GM19324 (cell line): ENCODE data around the gene FLCN.

Experiments used
- ATAC-seq: cut with Tn5 transposase; IDR thresholded peaks from one replicate; pipeline ENCODE4 v1.9.1; 2021; ENCODE audit warnings: mild to moderate bottlenecking, moderate library complexity; ENCODE audit not compliant: unreplicated experiment, low FRiP score

Gene FLCN

DNA sequence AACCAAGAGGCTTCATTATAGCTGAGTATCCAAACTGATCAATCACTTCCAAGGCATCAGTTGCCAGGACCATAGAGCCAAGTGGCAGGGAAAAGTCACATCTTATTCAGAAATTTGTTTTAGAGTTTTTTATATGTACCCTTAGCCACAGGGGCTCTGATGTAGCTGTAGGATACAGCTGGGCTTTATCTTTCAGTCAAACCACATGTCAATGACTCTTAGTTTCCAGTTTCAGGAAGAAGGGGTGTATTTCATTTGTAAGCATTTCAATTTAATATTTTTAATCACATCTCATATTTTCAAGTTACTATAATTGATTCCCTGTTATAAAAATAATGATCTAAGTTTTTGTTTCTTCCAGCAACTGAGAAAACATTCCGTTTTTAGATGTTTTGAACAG is 2.9 kb upstream of the FLCN start:
- no peak for ATAC-seq

DNA sequence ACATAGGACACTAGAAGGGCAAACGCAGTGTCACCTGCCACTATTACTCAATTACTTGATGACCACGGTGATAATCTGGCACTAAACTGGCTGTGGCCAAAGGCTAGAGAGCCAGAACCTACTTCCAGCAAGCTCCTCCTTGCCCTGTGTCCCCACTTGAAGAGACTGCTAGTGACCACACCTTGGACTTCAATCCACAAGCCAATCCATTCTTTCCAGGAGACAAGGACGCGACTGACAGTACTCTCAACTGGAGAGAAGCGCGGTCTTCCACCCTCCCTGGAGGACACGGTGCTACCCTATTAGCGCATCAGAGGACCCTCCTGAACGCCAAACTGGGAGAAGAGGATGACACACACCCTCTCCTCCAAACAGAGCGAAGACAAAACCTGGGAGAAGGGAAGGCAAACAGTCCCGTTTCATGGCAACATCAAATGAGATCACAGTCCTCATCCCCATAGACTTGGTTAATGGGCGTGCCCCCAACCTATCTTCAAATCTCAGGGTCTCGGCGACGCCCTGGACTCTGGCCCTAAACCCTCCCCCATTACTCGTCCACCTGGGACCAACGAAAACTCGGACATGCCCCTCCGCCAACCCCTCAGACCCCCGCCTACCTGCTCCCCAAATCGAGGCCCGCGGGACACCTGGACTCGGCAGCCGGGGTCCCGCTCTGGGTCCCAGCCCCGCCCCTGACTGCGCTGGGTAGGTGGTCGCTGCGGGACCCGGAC is 508 bp downstream of the FLCN start:
- no peak for ATAC-seq

DNA sequence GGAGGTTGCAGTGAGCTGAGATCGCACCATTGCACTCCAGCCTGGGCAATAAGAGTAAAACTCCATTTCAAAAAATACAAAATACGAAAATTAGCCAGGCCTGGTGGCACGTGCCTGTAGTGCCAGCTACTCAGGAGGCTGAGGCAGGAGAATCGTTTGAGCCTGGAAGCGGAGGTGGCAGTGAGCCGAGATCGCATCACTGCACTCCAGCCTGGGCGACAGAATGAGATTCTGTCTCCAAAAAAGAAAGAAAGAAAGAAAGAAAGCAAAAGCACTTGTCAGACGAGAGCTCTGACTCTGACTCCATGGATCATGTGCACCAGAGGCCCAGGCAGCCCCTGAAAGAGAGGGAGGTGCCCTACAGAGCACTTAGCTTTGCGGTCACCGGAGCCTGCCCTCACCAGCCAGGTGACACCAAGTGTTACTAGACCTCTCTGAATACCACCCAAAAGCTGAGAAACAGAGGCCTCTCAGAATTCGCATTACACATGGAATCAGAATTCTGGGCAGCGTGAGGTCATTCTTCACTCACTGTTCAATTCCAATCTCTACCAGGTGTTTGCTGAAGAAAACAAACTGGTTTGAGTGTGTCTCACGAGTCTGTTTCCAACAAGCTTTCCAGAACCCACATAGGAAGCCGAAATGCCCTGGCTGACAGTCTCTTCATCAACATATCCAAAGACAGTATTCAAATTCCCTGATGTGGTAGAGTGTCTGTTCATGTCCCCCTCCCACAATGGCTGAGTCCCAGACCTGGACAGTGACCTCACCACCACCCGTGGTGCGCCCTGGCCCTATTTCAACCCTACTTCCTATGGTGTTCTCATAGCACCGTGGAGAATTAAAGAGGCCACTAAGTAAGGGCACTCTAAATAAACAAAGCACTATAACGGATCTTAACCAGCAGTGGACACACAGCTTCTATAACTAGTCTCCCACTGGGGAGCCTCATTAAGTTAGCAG is 1.5 kb downstream of the FLCN start:
- ATAC-seq, result no peak

DNA sequence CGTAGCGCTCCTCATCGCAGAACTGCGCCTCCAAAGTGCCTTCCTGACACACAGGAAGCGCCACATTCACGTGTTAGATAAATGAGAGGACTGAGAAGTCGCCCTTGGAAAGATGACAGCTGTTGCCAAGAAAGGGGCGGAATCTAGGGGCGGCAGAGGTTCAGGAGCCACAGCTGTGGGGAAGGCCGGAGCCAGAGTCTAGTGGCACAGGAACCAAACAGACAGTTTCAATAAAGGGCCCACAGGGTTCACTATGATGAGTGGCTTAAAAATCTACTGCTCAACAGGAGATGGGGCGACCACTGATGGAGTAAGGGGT is 4.7 kb downstream of the FLCN start:
- no peak for ATAC-seq

DNA sequence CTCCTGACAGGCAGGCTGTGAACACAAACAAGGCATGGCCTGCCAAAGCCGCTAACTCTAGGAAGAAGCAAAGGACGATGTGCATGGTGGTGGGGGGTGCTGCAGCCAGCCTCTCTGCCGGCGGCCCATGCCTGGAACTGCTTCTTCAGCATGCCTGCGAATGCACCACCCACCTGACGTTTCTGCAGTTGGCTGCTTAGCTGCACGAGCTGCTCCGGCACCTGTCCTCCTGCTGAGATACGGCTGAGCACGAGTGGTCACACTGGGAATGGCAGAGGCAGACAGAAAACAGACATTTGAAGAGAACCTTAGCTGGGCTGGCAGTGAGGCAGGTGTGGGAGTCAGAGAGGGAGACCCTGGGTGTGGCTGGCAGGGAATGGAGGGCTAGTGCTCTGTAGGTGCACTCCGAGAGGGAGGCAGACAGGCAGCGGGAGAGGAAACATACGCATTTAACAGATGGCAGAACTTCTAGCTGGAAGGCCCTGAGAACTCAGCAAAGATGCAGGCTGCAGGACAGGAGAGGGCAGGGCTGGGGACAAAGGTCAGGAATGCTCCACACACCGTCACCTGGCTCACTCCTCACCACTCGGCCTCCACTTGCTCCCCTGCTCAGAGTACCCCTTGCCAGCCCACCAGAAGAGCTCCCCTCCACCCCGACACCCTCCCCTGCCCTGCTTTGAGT is 5.2 kb downstream of the FLCN start:
- ATAC-seq, result no peak

DNA sequence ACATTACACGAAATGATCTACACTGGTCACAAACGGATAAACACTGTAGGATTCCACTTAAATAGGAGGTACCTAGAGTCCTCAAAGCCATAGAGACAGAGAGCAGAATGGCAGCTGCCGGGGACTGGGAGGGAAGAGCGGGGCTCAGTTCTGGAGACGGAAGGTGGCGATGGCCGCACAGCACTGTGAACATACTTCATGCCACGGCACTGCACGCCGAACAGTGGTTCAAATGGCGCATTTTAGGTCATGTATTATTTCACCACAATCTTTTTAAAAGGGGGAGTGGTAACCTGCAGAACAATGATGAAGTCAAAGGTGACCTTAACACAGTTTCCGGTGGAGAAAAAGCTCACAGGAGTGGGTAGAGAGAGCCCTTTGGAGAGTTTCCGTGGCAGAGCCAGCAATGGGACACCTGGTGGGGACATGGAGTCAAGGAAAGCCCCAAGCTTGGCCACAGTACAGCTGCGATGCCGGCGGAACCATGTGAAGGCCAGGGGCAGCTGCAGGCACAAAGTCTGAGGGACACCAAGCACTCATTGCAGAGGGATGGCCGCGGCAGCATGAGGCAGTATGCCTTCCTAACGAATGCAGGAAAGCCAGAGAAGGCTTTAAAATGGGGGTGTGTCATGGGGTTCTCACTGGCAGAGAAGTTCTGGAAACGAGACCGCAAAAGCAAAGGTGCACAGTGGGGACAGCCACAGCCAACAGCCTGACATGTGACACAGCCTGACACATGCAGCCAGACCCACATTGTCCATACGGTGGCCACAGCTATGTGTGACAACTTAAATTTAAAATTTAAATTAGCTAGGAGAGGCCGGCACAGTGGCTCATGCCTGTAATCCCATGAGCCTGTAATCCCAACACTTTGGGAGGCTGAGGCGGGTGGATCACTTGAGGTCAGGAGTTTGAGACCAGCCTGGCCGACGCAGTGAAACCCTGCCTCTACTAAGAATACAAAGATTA is 7.3 kb downstream of the FLCN start:
- ATAC-seq, result no peak

DNA sequence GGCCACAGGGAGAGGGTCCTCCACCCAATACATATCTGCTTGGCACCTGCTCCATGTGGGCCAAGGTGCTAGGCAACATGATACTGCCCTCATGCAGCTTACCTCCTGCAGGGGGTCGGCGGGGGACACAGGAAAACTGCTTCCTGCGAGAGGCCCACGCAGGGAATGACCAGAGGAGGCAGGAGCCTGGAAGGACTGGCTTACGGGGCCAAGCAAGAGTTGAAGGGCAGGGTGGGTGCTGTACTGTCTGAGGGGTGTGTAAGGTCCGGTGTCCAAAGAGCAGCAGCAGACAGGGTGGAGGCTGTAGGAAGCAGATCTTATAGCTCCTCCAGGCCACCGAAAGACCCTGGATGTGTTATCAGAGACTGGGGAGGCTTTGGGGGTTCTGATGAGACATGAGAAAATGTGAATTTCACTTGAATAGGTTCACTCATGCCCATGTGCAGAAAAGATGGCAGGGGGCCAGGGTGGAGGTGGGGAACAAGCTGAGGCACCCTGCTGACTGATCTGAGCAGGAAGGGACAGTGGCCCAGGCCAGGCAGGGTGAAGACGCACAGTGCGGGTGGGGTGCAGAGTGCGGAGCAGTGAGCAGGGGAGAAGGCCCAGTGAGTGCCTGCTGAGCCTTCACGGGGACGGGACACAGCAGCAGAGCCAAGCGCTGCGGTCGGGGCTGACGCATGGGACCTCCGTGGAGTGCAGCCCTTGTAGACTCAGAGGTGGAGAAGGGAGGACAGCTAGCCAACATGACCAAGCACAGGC is 8.3 kb downstream of the FLCN start:
- ATAC-seq, result no peak

DNA sequence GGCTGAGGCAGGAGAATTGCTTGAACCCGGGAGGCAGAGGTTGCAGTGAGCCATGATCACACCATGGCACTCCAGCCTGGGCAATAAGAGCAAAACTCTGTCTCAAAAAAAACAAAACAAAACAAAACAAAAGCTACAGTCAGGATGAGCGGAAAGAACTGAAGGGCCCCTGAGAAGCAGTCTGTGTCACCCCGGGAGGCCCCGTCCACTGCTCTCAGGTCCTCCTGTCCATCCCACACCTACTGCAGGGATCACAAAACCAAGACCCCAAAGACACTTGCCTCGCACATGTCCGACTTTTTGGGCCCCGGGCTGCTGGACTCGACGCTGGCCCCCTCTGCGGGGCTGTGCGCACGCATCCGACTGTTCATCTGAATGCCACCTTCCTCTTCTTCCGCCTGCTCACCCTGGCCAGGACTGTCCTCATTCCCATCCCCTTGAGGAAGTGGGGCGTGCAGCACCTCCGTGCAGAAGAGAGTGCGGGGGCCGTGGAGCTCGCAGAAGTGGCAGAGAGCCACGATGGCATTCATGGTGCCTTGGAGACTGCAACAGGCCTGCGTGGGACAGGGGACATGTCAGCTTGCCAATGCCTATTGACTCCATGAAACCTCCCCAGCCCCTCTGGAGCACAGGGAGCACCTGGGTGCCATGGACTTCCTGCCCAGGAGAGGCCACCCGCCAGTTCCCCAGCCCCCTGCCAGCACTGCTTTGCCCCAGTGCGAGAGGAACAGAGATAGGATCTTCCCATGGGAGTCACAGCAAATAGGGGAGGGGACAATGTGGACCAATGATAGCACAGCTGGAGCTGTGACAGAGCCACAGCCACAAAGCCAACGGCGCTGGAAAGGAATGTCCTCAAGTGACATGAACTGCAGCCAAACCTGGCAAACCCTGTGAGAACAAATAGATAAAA is 9.1 kb downstream of the FLCN start:
- ATAC-seq, result no peak

DNA sequence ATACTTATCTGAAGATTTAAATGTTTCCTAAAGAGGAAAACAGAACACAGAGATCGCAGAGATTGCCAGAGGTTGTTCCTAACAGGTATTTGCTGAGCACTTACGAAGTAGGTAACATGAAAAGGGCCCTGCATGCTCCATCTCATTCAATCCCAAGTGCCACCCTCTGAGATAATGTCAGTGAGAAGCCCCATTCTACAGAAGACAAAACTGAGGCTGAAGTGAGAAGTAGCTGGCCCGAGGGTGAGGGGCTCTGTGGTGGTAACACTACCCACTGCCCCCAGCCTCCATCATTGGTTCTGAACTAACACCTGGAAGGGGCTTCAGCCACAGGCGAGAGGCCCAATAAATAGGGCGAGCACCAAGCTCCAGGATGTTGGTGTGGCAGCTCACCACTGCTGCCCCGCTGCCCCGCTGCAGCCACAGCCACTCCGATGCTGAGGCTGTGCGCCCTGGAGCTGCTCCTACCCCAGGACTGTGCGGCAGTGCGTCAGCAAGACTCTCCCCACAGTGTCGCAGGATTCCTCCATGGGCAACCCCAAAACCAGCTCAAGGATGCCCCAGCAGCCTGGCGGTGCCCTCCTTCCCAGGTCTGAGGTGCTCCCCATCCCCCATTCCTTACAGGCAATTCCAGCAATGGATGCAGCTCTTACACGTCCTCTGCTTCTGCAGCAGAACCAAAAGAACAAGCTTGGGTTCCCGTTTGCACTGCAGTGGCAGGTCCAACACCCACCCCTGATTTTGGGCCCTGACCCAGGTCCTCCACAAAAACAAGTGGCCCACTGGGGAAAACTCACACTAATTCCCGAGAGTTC is 10.3 kb downstream of the FLCN start:
- no peak for ATAC-seq

DNA sequence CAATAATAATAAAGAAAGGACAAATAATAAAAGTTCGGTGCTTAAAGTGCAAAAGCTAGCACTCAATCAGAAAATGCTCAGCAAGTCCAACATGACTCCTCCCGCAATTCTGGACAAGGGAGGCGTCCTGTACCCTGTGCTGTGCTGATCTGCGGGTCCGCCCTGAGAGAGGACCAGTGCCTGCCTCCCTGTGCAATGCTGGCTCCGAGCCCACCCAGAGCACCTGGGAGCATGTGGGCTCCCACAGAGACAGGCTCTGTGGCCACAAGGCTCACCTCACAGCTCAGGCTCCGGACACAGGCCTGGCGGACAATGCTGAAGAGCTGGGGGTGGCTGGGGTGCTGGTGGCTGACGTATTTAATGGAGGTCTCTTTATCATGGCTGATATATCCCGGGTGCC is 11.1 kb downstream of the FLCN start:
- ATAC-seq, result no peak

DNA sequence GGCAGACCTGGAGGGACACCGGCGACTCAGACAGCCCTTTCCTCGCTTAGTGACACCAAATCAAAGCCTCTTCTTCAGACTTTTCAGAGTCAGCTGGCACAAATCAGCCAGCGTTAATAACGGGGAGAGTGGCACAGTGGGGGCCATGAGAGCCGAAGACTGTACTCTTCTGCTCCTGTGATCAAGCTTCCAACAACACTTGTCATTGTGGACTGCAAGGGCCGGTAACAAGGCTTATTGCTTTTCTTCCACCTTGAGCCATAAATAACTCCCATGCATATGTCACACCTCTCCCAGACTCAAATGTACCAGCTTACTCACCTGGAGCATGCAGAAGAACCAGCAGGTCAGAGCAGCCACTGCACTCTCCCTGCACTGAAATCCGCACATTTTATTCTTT is 12.8 kb downstream of the FLCN start:
- ATAC-seq, result no peak

DNA sequence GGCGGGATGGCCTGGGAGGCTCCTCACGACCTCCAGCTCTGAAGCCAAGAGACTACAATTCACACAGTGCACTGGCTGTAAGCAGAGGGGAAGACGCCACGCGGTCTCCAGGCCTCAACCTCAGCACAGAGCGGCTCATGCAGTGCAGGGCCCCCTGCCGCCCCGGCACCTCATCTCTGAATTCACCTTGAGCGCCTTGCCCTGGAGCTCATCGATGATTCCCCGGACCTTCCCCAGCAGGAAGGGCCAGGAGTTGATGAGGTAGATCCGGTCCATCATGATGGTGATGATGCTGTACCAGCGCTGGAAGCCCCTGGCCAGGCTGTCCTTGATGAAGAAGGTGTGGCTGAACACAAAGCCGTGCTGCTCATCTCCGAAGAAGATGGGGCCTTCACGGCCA is 13.2 kb downstream of the FLCN start:
- no peak for ATAC-seq

DNA sequence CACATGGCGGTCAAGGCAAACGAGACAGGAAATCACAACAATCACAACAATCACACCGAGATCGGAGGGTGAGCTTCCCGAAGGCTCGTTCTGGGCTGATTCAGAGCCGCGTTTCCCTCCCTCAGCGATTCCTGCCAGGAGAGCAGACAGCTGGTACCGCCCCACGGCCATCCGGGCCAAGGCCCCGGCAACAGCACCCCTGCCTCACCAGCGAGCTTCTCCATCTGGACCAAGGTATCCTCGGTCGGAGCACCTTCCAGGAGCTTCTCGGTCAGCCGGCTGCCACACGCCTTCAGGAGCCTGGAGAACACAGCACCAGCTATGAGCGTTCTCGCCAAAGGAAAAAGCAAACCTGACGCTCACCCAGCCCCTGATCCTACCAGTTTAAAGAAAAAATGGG is 15.6 kb downstream of the FLCN start:
- ATAC-seq, result no peak

DNA sequence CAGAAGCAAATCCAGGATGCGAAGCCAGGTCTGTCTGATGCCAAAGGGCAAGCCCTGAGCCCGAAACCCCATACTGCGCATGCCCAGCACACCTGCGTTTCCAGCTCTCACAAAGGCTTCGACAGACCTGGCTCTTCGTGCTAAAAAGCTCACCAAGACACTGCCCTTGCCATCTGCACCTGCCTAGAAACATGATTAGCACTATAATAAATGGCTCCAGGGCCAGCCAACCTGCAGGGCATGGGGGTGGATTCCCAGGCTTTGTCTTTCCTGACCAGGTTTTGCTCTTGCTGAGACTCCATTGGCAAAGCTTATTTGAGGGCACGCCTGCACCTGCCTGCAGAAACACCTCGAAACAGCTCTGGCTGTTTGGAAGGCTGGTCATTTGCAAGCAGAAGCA is 16.4 kb downstream of the FLCN start:
- ATAC-seq, result no peak

DNA sequence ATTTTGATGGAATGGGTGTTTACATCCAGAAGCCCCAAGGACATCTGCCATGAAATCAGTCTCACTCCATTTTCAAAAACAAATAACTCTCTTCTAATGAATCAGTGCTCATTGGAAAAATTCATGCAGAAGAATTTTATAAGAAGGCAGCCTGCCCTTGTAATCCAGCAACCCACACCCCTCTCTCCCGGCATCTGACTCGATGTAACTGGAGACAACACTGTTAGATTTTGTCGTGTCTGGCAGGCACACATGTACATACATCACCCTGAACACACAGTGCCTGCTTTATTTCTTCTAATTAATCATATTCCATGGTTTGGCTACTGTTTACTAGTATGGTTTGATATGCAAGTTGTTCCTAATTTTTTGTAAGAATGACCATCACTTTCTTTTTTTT is 19.0 kb downstream of the FLCN start:
- no peak for ATAC-seq

DNA sequence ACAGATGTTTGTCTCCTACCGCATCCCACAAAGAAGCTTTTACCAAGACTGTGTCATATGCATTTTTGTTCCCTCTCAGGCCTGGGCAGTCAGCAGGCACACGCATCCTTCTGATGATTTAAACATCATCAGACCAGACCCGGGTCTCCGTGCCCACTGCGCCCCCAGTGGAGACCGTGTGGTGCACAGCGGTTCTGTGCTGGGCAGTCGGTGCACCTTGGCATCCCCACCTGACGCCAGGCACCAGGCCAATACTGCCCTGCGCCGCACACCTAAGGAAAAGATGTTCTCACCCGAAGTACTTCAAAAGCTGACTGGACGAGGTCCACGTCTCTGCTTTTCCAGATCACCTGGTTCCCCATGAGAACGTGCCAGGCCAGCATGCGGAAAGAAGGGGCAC is 20.2 kb downstream of the FLCN start:
- no peak for ATAC-seq

DNA sequence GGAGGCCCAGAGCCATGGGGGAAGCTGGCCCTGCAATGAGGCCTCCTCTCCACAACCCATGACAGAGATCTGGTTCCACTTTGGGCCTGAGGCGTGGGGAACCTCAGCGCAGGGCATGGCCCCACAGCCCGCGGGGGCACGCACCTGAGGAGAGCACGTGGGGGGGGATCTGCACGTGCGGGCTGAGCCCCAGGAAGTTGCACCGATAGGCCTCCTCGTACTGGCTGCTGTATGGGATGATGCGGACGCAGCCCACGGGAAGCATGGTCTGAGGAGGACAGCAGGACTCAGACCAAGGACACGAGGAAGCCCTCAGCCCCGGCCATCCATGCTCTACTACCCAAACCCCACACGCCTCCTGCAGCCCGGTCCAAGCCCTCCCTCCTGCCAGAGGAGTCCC is 20.7 kb downstream of the FLCN start:
- ATAC-seq, result no peak

DNA sequence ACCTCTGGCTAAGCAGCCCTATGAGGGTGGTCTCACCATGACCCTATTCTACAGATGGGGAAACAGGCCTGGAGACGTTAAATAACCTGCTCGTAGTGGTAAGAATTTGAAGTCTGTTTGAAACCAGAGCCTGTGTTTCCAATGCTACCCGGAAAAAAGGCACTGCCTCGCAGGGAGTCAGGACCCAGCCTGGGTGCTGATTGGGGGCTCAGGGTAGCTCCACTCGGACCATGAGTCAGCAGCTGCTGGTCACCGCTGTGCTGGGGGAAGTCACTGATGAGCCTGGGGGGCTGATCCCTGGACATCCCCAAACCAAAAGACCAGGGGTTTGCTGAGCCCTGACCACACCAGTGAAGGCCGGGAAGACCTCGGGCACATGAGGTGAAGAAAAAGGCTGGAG is 21.4 kb downstream of the FLCN start:
- no peak for ATAC-seq
